ENCODE measurements around the gene ESD. TPM values are rescaled to one million over a fixed set of nuclear protein-coding genes. Genes with fewer than 3 reads are reported as not detected.

Gene ESD
- total and polyA plus RNA-seq, 2 donors (not counting 3 experiments of a cell fraction or from before 2014, with no cell fraction given), result 45.3 to 81.1 TPM

DNA sequence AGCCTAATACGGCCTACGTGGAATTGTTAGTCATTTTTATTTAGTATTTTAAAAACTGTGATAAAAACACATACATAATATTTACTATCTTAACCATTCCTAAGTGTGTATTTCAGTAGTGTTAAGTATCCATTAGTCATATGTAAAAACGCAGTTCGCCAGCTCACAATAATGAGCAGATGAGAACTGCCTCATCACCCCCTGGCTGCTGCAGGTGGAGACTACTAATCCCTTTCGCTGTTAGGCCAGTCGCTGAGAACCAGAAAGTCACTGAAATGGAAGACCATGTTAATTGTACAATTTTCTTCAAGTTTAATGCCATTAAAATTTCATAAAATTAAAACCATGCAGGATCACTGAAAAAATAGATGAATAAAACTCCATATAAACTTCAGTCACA, 1.6 kb downstream of the ESD start:
- dilution Hi-C loops (cut with MboI; ENCODE audit: extremely low pct_ligation_motif_present, low sequenced_read_pairs) (no loop called here), intact Hi-C loops (cut with micrococcal nuclease) (no loop called here)
- DNase-seq (ENCODE audit: low read depth, low spot score) (no peak), FAIRE-seq (no peak)
- BruUV-seq (replicated peaks), result no TSS peak
- no peaks in the 10 kb centered on the region for H3K9me1 ChIP-seq (replicated peaks; ENCODE audit: control insufficient read depth, extremely low read depth, insufficient read depth, low read length)
- H3K4me3 ChIP-seq (replicated peaks in 1 of 3; ENCODE audit: insufficient read depth in 1 of 3, low read depth in 1 of 3, low read length in 3 of 3), result no peak overlapping the region
- H3K4me2 ChIP-seq (ENCODE audit: insufficient read depth, low read length), result no peak overlapping the region
- POLR2A ChIA-PET, result no interaction called here
- peaks cover under 1 to 2% of the 10 kb centered on the region in 2 experiments for H3K27me3 ChIP-seq (ENCODE audit: control insufficient read depth in 2 of 2, insufficient read depth in 2 of 2, low read length in 2 of 2)
- no peak for TF ChIP-seq CTCF (IDR thresholded peaks at IDR 0.05; ENCODE audit: extremely low read depth in 1 of 2, insufficient read depth in 1 of 2, low read depth in 1 of 2, low read length in 2 of 2)
- TF ChIP-seq JUN (IDR thresholded peaks at IDR 0.05; ENCODE audit: borderline replicate concordance, insufficient read depth, insufficient read length, low read depth), result no peak
- no peak for TF ChIP-seq POLR2AphosphoS5 (IDR thresholded peaks at IDR 0.05; ENCODE audit: insufficient read depth, low read depth, low read length)
- no peak for TF ChIP-seq GATA2 (IDR thresholded peaks at IDR 0.05; ENCODE audit: insufficient read depth, insufficient read length, low read depth, low read length)
- TF ChIP-seq FOS (IDR thresholded peaks at IDR 0.05; ENCODE audit: borderline replicate concordance, insufficient read depth, low read length), result no peak
- TF ChIP-seq, protein P1, sequence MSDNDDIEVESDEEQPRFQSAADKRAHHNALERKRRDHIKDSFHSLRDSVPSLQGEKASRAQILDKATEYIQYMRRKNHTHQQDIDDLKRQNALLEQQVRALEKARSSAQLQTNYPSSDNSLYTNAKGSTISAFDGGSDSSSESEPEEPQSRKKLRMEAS (IDR thresholded peaks at IDR 0.05; ENCODE audit: insufficient read depth, insufficient read length), result no peak
- no peak for TF ChIP-seq MYC (IDR thresholded peaks at IDR 0.05; ENCODE audit: low read depth, low read length)
- TF ChIP-seq POLR2A (IDR thresholded peaks at IDR 0.05; ENCODE audit: low read depth, low read length), result no peak
- TF ChIP-seq EZH2 (IDR thresholded peaks at IDR 0.05; ENCODE audit: borderline replicate concordance, low read depth, low read length, severe bottlenecking), result no peak
- no peak overlapping the region for H2AFZ ChIP-seq (ENCODE audit: low read depth, low read length)
- peaks cover 9% of the 10 kb centered on the region for H3K4me1 ChIP-seq (ENCODE audit: control insufficient read depth, extremely low read depth, insufficient read depth, low read length)
- peaks cover 0 to 3% of the 10 kb centered on the region in 2 experiments for H3K36me3 ChIP-seq (ENCODE audit: control insufficient read depth in 2 of 2, extremely low read depth in 1 of 2, insufficient read depth in 2 of 2, low read length in 2 of 2)
- H3K79me2 ChIP-seq (ENCODE audit: control insufficient read depth, insufficient read depth, low read length), result peaks cover 24% of the 10 kb centered on the region
- H3K9me3 ChIP-seq (replicated peaks; ENCODE audit: control insufficient read depth, insufficient read depth, low read length), result no peaks in the 10 kb centered on the region
- no peak overlapping the region for H3K9ac ChIP-seq (replicated peaks; ENCODE audit: extremely low read depth, insufficient read depth, low read length)
- CTCF ChIA-PET, result no interaction called here
- no peak overlapping the region for H3K27ac ChIP-seq (ENCODE audit: insufficient read depth, low read depth, low read length)
- H4K20me1 ChIP-seq (replicated peaks; ENCODE audit: control insufficient read depth, extremely low read depth, insufficient read depth, low read length), result no peaks in the 10 kb centered on the region

Measured in endothelial cell of umbilical vein (primary cell).